GM19324 (cell line): ENCODE measurements around the gene ABCE1.

ENCODE experiments used
- ATAC-seq: cut with Tn5 transposase; IDR thresholded peaks from one replicate; pipeline ENCODE4 v1.9.1; 2021; ENCODE audit warnings: mild to moderate bottlenecking, moderate library complexity; ENCODE audit not compliant: unreplicated experiment, low FRiP score

Gene ABCE1

GRCh38 chr4:145171911-145172310 lies 73.8 kb downstream of the ABCE1 start:
- ATAC-seq, result no peak

DNA sequence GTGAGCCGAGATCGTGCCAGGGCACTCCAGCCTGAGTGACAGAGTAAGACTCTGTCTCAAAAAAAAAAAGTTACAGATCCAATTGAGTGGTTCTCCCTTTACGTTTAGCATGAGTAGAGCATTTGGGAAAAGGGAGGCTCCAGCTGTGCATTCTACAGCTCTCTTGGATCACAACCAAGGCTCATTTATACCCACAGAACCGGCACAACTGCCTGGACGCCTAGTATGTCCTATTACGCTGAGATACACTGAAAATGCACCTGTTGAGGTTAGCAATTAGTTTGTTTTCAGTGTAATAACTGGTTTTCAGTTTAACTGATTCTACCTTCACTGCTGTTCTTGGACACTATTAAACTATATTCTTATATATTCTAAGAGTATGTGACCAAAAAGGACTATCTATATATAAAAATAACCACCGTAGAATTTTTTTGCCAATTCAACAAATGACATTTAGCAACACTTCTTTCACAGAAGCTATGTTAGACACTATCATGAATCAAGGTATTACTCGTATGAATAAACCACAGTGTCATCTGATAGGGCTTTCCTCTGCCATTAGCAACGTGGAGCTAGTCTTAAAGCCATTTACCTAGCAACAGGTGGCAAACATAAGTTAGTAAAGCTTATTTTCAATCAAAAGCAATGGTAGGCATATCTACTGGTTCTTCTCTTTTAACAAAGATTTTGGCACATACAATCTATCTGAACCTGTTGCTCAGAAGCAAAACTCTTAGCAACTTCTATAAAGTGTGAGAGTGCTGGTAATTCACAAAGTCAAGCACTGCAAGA lies 78.7 kb downstream of the ABCE1 start:
- ATAC-seq, result no peak

DNA sequence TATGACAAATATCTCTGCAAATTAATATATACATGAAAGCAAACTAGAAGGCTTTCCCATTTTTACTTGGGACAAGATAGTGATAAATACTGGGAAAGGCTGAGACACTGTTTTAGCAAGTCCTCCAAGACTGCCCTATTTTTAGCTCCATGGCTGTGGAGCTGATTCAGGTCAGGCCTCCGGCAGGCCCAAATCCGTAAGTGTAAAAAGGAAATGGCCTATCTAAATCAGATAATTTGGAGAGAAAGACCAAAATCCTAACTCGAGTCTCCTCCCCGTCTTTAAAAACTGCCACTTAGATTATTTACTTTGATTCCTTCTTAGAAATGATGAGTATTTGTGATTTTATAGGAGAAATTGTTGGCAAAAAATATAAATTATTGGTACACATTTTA lies 79.4 kb downstream of the ABCE1 start:
- ATAC-seq, result no peak

DNA sequence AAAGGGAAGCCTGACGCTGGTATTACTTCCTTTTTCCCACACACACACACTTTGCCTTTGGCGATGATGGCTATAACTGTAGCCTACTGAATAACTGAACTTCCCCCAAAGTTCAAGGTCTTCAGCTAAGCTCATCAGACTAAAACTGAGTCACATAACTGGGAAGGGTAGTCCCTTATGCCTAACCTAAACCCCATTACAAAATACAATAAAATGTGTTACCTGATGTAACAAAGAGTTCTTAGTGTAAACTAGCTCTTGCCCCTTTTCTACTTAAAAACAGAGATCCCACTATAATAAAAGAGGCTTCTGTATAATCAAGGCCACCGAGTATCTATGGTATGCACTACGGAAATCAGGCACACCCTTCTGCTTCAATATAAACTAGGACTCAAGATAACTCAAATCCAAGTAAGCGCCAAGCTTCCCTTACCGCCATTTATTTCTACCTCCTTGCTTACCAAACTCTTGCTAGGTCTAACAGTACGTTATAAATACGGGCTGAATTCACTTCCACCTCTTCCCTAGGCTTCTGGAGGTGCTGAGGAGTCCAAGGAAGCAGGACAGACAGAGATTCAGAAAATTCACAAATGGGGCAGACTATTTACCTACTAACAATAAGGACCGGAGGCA lies 79.9 kb downstream of the ABCE1 start:
- no peak for ATAC-seq

GRCh38 chr4:145178740-145179280 lies 80.7 kb downstream of the ABCE1 start:
- ATAC-seq, result no peak
